Measurements from ENCODE around the gene CXCL1. TPM values are rescaled to one million over a fixed set of nuclear protein-coding genes. Genes with fewer than 3 reads are reported as not detected.

CXCL1 gene
- total RNA-seq, 2 experiments from 2014 or later, result not detected

DNA sequence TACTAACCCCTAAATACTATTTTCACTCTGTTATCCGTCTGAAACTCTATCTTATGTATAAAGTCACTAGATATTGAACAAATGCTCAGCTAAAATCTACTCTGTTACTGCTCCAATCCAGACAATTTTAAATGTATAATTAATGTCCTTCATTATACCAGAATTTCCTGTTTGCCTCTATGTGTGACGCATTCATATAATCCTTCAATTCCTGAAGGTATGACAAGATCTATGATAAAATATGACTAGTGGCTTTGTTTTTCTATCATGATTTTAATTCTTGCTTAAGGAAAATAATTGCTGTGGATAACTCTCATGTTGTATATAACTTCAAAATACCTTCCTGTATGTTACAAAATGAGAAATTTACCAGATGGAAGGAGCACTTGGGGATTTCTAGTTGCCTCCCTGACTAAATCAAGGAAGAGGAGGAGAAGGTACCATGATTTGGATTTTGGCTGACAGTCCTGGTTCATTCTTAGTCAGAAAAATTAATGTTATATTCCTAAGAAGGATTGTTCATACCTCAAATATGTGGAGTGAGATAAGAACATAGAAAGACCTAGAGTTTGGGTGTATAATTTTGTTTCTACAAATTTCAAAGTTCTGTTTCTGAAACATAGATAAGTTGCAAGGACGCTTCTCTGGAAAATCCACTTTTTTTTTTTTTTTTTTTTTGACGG lies 27.8 kb upstream of the CXCL1 start:
- POLR2A ChIA-PET, result no interaction called here
- no peaks in the 10 kb centered on the region for H3K9me3 Mint-ChIP-seq (ENCODE audit: insufficient read depth)
- peaks cover 6% of the 10 kb centered on the region for H3K27me3 Mint-ChIP-seq (ENCODE audit: low read depth)
- no peak for ATAC-seq
- no peak overlapping the region for H3K4me3 Mint-ChIP-seq
- H3K36me3 Mint-ChIP-seq (ENCODE audit: low read depth), result no peaks in the 10 kb centered on the region
- no peak for DNase-seq
- CTCF ChIA-PET, result no interaction called here
- H3K4me1 Mint-ChIP-seq (ENCODE audit: low read depth), result no peaks in the 10 kb centered on the region
- no peak overlapping the region for H3K27ac Mint-ChIP-seq

DNA sequence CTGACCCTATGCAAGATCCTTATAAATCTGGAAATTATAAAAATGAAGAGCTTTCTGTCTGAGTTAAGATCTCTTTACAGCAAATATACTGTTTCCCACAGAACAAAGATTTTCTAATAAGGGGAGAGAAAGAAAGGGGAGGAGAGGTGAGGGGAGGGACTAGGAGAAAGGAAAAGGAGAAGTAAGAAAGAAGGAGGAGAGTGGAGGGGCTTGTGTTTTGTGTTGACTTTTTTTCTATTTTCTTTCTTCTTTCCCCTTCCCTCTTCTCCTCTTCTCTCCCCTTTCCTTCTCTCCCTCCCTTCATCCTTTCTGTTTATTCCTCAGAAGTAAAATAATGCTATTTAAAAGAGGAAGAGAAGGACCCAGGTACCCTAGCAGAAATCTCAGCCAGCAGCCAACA lies 26.5 kb upstream of the CXCL1 start:
- no peaks in the 10 kb centered on the region for H3K27me3 Mint-ChIP-seq (ENCODE audit: low read depth)
- H3K4me1 Mint-ChIP-seq (ENCODE audit: low read depth), result no peaks in the 10 kb centered on the region
- ATAC-seq (no peak), DNase-seq (no peak)
- no peaks in the 10 kb centered on the region for H3K9me3 Mint-ChIP-seq (ENCODE audit: insufficient read depth)
- H3K27ac Mint-ChIP-seq, result no peak overlapping the region
- POLR2A ChIA-PET, result interaction anchor here (0.6 kb wide), 1 partner anchor 26 kb away, joined by 7 read pairs; no protein-coding TSS in a partner anchor
- H3K36me3 Mint-ChIP-seq (ENCODE audit: low read depth), result no peaks in the 10 kb centered on the region
- CTCF ChIA-PET, result no interaction called here
- H3K4me3 Mint-ChIP-seq, result no peak overlapping the region

DNA sequence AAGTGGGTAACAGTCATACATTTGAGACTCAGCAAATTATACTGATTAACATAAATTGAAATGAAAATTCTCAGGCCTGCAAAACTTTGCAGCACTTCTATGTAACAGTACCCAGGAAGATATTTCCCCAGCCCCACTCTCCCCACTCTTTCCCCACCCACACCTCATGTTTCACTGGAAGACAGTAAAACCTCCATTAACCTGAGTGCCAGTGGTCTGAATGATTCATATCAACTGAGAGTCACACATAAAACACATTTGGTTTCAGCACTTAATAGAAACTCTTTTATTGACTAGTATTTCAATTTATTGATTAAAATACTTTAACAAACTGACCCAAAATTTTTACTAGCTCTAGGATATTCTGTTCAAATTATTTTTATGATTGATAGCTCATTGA lies 25.8 kb upstream of the CXCL1 start:
- H3K27ac Mint-ChIP-seq, result no peak overlapping the region
- no peak for DNase-seq
- ChIA-PET CTCF (no interaction called here), POLR2A (interaction anchor here (0.6 kb wide), 1 partner anchor 27 kb away, joined by 7 read pairs; no protein-coding TSS in a partner anchor)
- no peaks in the 10 kb centered on the region for H3K4me1 Mint-ChIP-seq (ENCODE audit: low read depth)
- no peak overlapping the region for H3K4me3 Mint-ChIP-seq
- H3K27me3 Mint-ChIP-seq (ENCODE audit: low read depth), result no peaks in the 10 kb centered on the region
- no peaks in the 10 kb centered on the region for H3K9me3 Mint-ChIP-seq (ENCODE audit: insufficient read depth)
- no peaks in the 10 kb centered on the region for H3K36me3 Mint-ChIP-seq (ENCODE audit: low read depth)
- ATAC-seq, result no peak

DNA sequence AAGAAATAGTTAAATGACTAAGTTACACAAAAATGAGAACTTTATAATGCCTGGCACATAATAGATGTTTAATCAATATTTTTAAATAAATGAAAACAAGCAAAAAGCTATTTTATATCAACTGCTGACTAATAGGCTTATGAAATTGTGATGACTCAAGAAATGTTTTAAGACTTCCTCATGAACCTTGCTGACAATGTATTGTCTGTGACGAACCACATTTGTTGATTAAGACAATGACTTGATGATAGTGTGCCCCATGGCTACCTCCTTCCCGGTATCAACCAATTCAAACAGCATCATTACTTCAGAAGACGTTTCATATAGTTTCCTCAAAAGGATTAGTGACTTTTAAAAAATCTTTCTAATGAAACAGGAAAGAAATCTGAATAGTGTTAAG lies 24.8 kb upstream of the CXCL1 start:
- ATAC-seq, result no peak
- DNase-seq, result no peak
- ChIA-PET POLR2A (no interaction called here), CTCF (no interaction called here)
- Mint-ChIP-seq H3K4me1 (ENCODE audit: low read depth) (no peaks in the 10 kb centered on the region), H3K9me3 (ENCODE audit: insufficient read depth) (no peaks in the 10 kb centered on the region), H3K4me3 (no peak overlapping the region), H3K27ac (no peak overlapping the region), H3K36me3 (ENCODE audit: low read depth) (no peaks in the 10 kb centered on the region), H3K27me3 (ENCODE audit: low read depth) (no peaks in the 10 kb centered on the region)

DNA sequence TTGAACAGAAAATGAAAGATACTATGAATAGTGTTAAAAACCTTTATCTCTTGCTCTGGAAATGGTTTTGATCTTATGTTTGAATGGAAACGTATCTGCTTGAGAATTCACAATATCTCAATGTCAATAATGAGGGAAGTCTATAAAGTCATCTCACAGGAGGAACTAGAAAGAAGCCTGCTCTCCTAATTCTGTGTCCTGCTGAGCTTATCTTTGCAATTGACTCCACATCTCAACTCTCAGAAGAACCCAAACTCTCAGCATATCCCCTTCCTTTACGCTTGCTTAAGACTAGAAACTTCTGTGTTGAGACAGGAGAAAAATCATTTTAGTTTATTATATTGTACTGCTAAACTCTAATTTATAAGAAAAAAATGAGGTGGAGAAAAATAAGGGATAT lies 24.4 kb upstream of the CXCL1 start:
- no peaks in the 10 kb centered on the region for H3K36me3 Mint-ChIP-seq (ENCODE audit: low read depth)
- H3K4me1 Mint-ChIP-seq (ENCODE audit: low read depth), result no peaks in the 10 kb centered on the region
- ChIA-PET POLR2A (no interaction called here), CTCF (interaction anchor here (1.1 kb wide), 1 partner anchor 20 kb away, joined by 3 read pairs; no protein-coding TSS in a partner anchor)
- no peak overlapping the region for H3K4me3 Mint-ChIP-seq
- ATAC-seq, result no peak
- no peaks in the 10 kb centered on the region for H3K9me3 Mint-ChIP-seq (ENCODE audit: insufficient read depth)
- no peaks in the 10 kb centered on the region for H3K27me3 Mint-ChIP-seq (ENCODE audit: low read depth)
- DNase-seq, result no peak
- no peak overlapping the region for H3K27ac Mint-ChIP-seq

DNA sequence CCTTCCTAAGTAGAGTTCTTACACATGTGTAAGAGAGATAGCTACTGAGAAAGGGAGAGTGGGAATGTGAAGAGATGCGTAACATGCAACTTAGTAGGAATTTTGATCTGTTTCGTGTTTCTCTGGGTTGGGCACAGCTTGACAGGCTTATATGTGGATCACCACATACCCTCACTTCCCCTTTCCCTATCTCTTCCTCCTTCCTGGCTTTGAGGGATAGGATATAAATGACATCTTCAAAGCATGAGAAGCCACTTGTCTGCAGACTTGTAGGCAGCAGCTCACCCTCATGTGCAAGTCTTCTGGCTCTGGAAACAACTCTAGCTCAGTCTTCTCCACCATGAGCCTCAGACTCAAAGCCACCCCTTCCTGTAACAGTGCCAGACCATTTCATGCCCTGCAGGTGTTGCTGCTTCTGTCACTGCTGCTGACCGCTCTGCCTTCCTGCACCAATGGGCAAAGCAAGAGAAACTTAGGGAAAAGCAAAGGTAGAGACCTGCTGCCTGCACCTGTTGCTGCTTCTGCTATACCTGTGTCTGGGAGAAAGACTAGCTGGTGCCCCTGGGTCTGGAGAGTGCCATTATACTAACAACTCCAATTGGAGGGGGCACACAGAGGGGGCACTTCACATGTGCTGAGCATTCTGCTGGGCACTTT lies 21.5 kb upstream of the CXCL1 start:
- Mint-ChIP-seq H3K9me3 (ENCODE audit: insufficient read depth) (no peaks in the 10 kb centered on the region), H3K4me3 (no peak overlapping the region), H3K27ac (no peak overlapping the region), H3K36me3 (ENCODE audit: low read depth) (no peaks in the 10 kb centered on the region), H3K4me1 (ENCODE audit: low read depth) (no peaks in the 10 kb centered on the region), H3K27me3 (ENCODE audit: low read depth) (peaks cover 3% of the 10 kb centered on the region)
- ATAC-seq (no peak), DNase-seq (no peak)
- POLR2A ChIA-PET, result interaction anchor here (0.6 kb wide), 1 partner anchor 9 kb away, joined by 3 read pairs; no protein-coding TSS in a partner anchor
- CTCF ChIA-PET, result no interaction called here

DNA sequence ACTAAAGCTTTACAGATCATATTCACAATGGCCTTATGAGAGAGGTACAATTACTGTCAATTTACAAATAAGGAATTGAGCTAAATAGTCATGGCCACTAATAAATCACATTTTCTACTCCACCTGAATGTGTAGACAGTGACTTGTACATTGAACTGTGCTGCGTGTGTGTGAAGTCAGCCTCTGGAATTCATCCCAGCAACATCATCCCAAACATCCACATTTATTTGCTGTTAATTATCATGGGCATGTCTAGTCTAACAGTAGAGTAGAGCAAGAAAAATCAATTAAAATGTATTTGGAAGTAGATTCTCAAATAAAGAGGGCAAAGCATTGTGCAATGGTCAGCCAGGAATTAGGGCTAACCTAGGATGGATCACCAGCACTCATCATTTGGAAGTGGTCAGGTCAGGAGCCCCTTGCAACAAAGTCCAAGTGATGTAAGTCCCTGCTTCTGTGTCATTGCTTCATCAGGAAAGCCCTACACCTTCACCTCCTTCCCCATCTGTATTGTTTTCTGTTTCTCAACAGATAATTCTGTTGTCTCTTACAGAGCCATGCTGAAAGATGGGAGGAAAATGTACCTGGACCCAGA lies 20.9 kb upstream of the CXCL1 start:
- Mint-ChIP-seq H3K36me3 (ENCODE audit: low read depth) (no peaks in the 10 kb centered on the region), H3K4me3 (no peak overlapping the region), H3K9me3 (ENCODE audit: insufficient read depth) (no peaks in the 10 kb centered on the region), H3K27ac (no peak overlapping the region), H3K4me1 (ENCODE audit: low read depth) (no peaks in the 10 kb centered on the region), H3K27me3 (ENCODE audit: low read depth) (peaks cover 3% of the 10 kb centered on the region)
- no peak for ATAC-seq
- ChIA-PET POLR2A (no interaction called here), CTCF (no interaction called here)
- DNase-seq, result no peak

DNA sequence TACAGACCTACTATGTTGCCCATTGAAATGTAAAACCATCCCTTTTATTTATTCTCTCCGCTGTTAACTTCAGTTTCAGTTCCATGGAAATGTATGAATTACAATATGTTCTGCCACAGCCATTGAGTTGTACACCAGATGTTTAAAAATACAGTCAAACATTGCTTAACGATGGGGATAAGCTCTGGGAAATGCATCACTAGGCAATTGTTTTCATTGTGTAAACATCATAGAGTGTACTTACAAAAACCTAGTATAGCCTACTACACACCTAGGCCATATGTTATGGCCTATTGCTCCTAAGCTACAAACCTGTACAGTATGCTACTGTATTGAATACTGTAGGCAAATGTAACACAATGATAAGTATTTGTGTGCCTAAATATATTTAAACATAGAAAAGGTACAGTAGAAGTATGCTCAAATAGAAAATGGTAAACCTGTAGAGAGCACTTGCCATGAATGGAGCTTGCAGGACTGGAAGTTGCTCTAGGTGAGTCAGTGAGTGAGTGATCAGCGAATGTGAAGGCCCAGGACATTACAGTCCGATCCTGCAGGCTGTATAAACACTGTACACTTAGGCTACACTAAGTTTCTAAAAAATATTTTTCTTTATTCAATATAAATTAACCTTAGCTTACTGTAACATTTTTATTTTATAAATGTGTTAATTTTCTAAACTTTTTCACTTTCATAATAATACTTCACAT lies 18.8 kb upstream of the CXCL1 start:
- ChIA-PET POLR2A (no interaction called here), CTCF (no interaction called here)
- no peaks in the 10 kb centered on the region for H3K9me3 Mint-ChIP-seq (ENCODE audit: insufficient read depth)
- H3K27me3 Mint-ChIP-seq (ENCODE audit: low read depth), result peaks cover 9% of the 10 kb centered on the region
- no peak overlapping the region for H3K4me3 Mint-ChIP-seq
- H3K4me1 Mint-ChIP-seq (ENCODE audit: low read depth), result no peaks in the 10 kb centered on the region
- H3K27ac Mint-ChIP-seq, result no peak overlapping the region
- ATAC-seq (no peak), DNase-seq (no peak)
- H3K36me3 Mint-ChIP-seq (ENCODE audit: low read depth), result no peaks in the 10 kb centered on the region

DNA sequence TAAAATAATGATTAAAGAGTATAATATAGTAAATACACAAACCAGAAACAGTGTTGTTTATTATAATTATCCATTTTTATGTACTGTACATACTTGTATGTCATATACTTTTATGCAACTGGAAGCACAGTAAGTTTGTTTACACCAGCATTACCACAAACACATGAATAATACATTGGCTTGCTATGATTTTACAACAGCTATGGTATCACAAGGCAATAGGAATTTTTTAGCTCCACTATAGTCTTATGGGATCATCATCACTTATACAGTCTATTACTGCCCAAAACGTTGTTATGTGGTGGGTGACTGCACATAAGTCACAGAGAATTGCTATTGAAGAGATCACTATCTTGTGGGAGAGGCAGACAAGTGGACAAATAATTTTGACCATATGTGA lies 17.9 kb upstream of the CXCL1 start:
- CTCF ChIA-PET, result no interaction called here
- Mint-ChIP-seq H3K27ac (no peak overlapping the region), H3K36me3 (ENCODE audit: low read depth) (no peaks in the 10 kb centered on the region), H3K4me1 (ENCODE audit: low read depth) (no peaks in the 10 kb centered on the region), H3K9me3 (ENCODE audit: insufficient read depth) (no peaks in the 10 kb centered on the region), H3K27me3 (ENCODE audit: low read depth) (peaks cover 9% of the 10 kb centered on the region), H3K4me3 (no peak overlapping the region)
- ATAC-seq (no peak), DNase-seq (no peak)
- POLR2A ChIA-PET, result no interaction called here

DNA sequence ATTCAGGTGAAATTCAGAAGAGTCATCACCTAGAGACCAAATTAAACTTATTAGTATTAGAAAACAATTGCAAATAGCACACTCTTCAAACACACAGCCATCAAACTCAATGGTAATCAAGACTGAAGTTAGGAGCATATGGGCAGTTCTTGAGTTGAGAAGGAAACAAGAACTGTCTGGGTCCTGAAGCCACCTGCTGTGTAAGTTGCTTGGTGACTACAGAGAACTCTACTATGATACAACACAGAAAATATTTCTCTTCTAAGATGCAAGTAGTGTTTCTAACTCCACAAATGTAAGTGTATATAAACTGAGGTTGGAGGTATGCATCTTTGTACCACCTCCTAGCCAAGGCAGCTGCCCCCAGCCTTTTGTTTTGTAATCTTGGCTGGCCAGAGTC lies 16.4 kb upstream of the CXCL1 start:
- H3K9me3 Mint-ChIP-seq (ENCODE audit: insufficient read depth), result no peaks in the 10 kb centered on the region

DNA sequence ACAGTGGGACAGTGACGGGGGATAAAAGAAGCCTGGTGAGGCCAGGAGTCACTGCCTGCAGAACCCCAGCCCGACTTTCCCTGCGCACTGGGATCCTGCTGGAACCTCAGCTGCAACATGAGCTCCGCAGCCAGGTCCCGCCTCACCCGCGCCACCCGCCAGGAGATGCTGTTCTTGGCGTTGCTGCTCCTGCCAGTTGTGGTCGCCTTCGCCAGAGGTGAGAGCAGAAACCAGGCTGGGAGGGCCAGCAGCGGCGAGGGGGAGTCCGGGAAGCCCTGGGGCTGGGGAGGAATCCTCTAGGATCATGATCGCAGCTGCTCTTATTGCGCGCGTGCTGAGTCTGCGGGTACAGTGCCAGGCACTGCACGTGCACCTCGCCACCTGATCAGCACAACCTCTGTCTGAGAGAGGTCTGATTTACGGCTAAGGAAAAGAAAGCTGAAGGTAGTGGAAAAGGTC lies 15.9 kb upstream of the CXCL1 start, which contains the start of gene PF4V1:
Gene PF4V1 (plus strand): TSS at position 51 of the 459 bp plus-strand sequence. CDS start 67 bp downstream, at position 118.
- Mint-ChIP-seq H3K36me3 (ENCODE audit: low read depth) (no peaks in the 10 kb centered on the region), H3K27ac (no peak within 1 kb of the TSS), H3K4me3 (no peak within 1 kb of the TSS), H3K9me3 (ENCODE audit: insufficient read depth) (no peaks in the 10 kb centered on the region), H3K4me1 (ENCODE audit: low read depth) (no peaks in the 10 kb centered on the region), H3K27me3 (ENCODE audit: low read depth) (peaks cover 9% of the 10 kb centered on the region)
- no peak for ATAC-seq
- POLR2A ChIA-PET, result no interaction called here
- no peak for DNase-seq
- CTCF ChIA-PET, result no interaction called here

More for the DNA sequence above, 16.4 kb upstream of the CXCL1 start:
- CTCF ChIA-PET, result no interaction called here
- H3K4me3 Mint-ChIP-seq, result no peak overlapping the region
- POLR2A ChIA-PET, result no interaction called here
- DNase-seq, result no peak
- no peaks in the 10 kb centered on the region for H3K36me3 Mint-ChIP-seq (ENCODE audit: low read depth)
- H3K27ac Mint-ChIP-seq, result no peak overlapping the region
- no peak for ATAC-seq
- H3K4me1 Mint-ChIP-seq (ENCODE audit: low read depth), result no peaks in the 10 kb centered on the region
- peaks cover 9% of the 10 kb centered on the region for H3K27me3 Mint-ChIP-seq (ENCODE audit: low read depth)
